Esophagus muscularis mucosa (tissue), 4 donors: ENCODE data around the gene MECR.

ENCODE experiments used
- EP300 ChIP-seq: sonication (generic); formaldehyde crosslinking; IDR thresholded peaks from one replicate; pipeline ENCODE4 v1.6.1; 2017; ENCODE audit warnings: antibody characterized with exemption
- POLR2A ChIP-seq: fragments of 450-650 bp; IDR thresholded peaks from one replicate; pipeline ENCODE4 v1.6.1; 2017; ENCODE audit warnings: antibody characterized with exemption, moderate library complexity, mild to moderate bottlenecking, low read depth
- POLR2AphosphoS5 ChIP-seq, 2 donors: sonication (generic); formaldehyde crosslinking; IDR thresholded peaks; one replicate each; pipeline ENCODE4 v1.6.1; 2017; ENCODE audit warnings: antibody characterized with exemption in 2 of 2
- TF ChIP-seq, protein P1 (sequence below), 3 experiments: fragments of 200-600 bp in 2 of 3; fragments of 450-650 bp in 1 of 3; sonication (generic) in 2 of 3; IDR thresholded peaks; one replicate each; pipeline ENCODE4 v1.5.1; 2017 to 2019; ENCODE audit warnings: antibody characterized with exemption in 3 of 3, mild to moderate bottlenecking in 2 of 3, moderate library complexity in 1 of 3

DNA sequence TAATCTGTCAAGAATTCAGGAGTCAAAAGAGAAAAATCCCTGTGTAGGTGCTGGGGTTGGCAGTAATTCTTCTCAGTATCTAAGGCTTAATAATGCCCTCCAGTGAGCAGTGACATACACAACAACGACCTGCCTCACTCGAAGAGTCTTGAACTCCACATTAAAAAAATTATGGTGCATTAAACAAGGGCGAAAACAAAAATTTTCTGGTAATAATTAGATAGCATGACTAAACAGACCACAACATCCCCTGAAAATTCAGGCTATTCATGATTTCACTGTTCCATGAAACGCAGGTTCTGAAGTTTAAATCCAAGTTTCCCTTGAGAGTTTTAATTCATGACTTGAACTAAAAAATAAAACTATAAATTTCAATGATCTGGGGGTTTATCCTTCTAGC lies 54.2 kb downstream of the MECR start:
- TF ChIP-seq POLR2A = no peak
- TF ChIP-seq, protein P1, sequence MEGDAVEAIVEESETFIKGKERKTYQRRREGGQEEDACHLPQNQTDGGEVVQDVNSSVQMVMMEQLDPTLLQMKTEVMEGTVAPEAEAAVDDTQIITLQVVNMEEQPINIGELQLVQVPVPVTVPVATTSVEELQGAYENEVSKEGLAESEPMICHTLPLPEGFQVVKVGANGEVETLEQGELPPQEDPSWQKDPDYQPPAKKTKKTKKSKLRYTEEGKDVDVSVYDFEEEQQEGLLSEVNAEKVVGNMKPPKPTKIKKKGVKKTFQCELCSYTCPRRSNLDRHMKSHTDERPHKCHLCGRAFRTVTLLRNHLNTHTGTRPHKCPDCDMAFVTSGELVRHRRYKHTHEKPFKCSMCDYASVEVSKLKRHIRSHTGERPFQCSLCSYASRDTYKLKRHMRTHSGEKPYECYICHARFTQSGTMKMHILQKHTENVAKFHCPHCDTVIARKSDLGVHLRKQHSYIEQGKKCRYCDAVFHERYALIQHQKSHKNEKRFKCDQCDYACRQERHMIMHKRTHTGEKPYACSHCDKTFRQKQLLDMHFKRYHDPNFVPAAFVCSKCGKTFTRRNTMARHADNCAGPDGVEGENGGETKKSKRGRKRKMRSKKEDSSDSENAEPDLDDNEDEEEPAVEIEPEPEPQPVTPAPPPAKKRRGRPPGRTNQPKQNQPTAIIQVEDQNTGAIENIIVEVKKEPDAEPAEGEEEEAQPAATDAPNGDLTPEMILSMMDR (IDR thresholded peaks at IDR 0.05) = no peak
- no peak for TF ChIP-seq POLR2AphosphoS5 (IDR thresholded peaks at IDR 0.05)
- TF ChIP-seq EP300 = no peak
